Measurements from ENCODE around the gene ATL3.

- TF ChIP-seq CTCF (IDR thresholded peaks at IDR 0.05), result no peak
- no peak for TF ChIP-seq POLR2A (IDR thresholded peaks at IDR 0.05)
Observed at GRCh38 chr11:63672156-63672463, 934 bp upstream of the ATL3 start.

All from body of pancreas (tissue), 4 donors.